22Rv1 (cell line): ENCODE results near the gene PHACTR1.
"Not testable (repeated sequence)": the region's sequence is repeated elsewhere in the genome, so short reads cannot be mapped to it uniquely, and the experiment has no call there.

Experiments
- H3K27ac ChIP-seq: fragments of 450-650 bp; 2 replicates; pipeline ENCODE4 v1.5.1; 2017
- ZFX ChIP-seq: fragments of 450-650 bp; IDR thresholded peaks from 2 replicates; pipeline ENCODE4 v1.6.1; 2017; ENCODE audit warnings: antibody characterized with exemption, borderline replicate concordance
- TF ChIP-seq, protein P1 (sequence below): fragments of 450-650 bp; IDR thresholded peaks from 2 replicates; pipeline ENCODE4 v1.5.1; 2017; ENCODE audit warnings: mild to moderate bottlenecking

PHACTR1 gene

GRCh38 chr6:13159300-13159699 is 442.7 kb downstream of the PHACTR1 start:
- TF ChIP-seq, protein P1, sequence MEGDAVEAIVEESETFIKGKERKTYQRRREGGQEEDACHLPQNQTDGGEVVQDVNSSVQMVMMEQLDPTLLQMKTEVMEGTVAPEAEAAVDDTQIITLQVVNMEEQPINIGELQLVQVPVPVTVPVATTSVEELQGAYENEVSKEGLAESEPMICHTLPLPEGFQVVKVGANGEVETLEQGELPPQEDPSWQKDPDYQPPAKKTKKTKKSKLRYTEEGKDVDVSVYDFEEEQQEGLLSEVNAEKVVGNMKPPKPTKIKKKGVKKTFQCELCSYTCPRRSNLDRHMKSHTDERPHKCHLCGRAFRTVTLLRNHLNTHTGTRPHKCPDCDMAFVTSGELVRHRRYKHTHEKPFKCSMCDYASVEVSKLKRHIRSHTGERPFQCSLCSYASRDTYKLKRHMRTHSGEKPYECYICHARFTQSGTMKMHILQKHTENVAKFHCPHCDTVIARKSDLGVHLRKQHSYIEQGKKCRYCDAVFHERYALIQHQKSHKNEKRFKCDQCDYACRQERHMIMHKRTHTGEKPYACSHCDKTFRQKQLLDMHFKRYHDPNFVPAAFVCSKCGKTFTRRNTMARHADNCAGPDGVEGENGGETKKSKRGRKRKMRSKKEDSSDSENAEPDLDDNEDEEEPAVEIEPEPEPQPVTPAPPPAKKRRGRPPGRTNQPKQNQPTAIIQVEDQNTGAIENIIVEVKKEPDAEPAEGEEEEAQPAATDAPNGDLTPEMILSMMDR = no peak
- TF ChIP-seq ZFX = no peak
- H3K27ac ChIP-seq = no peak overlapping the region

- H3K27ac ChIP-seq = not testable (repeated sequence)
Measured at GRCh38 chr6:13159822-13160221, 443.3 kb downstream of the PHACTR1 start.

DNA sequence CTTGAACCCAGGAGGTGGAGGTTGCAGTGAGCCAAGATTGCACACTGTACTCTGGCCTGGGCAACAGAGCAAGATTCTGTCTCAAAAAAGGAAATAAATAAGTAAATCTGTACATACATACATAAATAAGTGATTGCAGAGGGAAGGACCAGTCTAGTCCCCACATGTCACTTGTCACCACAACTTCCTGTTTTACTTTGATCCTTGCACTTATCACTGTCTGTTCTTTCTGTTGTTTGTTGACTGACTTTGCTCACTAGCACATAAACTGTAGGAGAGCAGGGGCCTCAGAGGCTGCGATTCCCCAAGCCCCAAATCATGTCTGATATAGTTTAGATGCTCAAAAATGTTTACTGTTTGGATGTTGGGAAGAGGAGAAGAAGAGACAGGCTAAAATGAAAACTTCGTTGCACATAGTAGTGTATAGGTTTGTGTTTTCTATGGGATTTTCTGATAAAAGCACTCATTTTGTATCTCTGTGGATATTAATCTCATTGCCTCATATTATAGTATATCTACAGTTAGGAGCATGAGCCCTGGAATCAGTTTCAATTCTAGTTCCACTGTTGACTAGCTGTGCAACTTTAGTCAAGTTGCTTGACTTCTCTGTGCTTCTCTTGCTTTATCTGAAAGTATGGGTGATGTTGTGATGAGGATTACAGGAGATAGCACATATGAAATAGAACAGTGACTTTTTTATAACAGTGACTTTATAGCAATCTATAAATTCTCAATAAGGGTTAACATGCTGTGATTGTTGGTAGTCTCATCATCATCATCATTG is 446.8 kb downstream of the PHACTR1 start:
- TF ChIP-seq, protein P1 = no peak
- TF ChIP-seq ZFX = no peak
- no peak overlapping the region for H3K27ac ChIP-seq

- H3K27ac ChIP-seq = no peak overlapping the region
Measured at GRCh38 chr6:13164291-13164690, 447.7 kb downstream of the PHACTR1 start.

GRCh38 chr6:13165502-13166172 is 449.1 kb downstream of the PHACTR1 start:
- H3K27ac ChIP-seq = no peak overlapping the region
- no peak for TF ChIP-seq ZFX
- TF ChIP-seq, protein P1 = no peak

More at GRCh38 chr6:13164291-13164690, 447.7 kb downstream of the PHACTR1 start:
- TF ChIP-seq, protein P1 = no peak
- no peak for TF ChIP-seq ZFX

DNA sequence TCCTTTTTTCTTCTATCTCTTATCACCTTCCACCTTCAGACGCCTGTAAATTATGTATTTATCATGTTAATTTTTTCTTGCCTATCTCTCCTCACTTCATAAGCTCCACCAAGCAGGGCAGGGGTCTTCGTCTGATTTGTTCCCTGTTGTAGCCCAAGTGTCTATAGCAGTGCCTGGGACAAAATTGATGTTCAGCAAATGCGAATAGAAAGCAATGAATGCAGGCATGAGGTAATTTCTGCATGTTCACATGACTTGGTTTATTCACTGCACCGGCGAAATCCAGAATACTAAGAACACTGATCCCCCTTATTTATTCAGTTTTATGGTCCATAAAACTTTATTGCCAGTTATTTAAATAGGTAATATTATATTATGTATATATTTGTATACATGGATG is 449.7 kb downstream of the PHACTR1 start:
- TF ChIP-seq, protein P1 = no peak
- no peak for TF ChIP-seq ZFX
- no peak overlapping the region for H3K27ac ChIP-seq

DNA sequence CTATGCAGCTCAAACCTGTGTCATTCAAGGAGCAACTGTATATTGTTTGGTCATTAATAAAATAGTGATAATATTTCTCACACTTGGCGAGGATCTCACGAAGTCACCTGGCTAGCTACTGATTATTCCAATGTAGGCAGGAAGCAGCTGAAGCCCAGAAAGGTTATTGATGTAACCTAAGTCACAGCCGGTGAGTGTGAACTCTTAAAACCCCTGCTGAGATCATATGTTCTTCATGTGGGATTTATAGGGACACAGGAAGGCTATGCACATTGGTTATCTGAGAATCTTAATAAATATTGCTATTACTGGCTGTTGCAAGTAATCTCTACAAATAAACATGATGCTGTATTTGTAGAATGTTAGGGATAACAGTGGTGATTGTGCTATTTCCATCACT is 450.3 kb downstream of the PHACTR1 start:
- TF ChIP-seq, protein P1 = no peak
- TF ChIP-seq ZFX = no peak
- H3K27ac ChIP-seq = no peak overlapping the region
